SK-N-SH treated with all-trans-retinoic acid at 6 μM for 48 hours (cell line): ENCODE data around the gene APBA2.

Experiments used
- ATAC-seq: fragments of 200-7000 bp; cut with Tn5 transposase; 3 replicates; pipeline ENCODE4 v1.9.1; 2020; ENCODE audit warnings: mild to moderate bottlenecking, moderate library complexity
- ARNTL ChIP-seq: fragments of 450-650 bp; formaldehyde crosslinking; IDR thresholded peaks from 2 replicates; pipeline ENCODE4 v1.5.0; 2020; ENCODE audit warnings: low read depth, mild to moderate bottlenecking, moderate library complexity, borderline replicate concordance
- BACH2 ChIP-seq: fragments of 250-450 bp; sonication (Bioruptor Pico); IDR thresholded peaks from 2 replicates; pipeline ENCODE4 v1.9.0; 2021; ENCODE audit warnings: mild to moderate bottlenecking, borderline replicate concordance
- ESRRG ChIP-seq: fragments of 250-450 bp; sonication (Bioruptor Pico); IDR thresholded peaks from 2 replicates; pipeline ENCODE4 v1.6.1; 2021; ENCODE audit warnings: mild to moderate bottlenecking
- GLIS3 ChIP-seq: fragments of 250-450 bp; sonication (Bioruptor Pico); IDR thresholded peaks from 2 replicates; pipeline ENCODE4 v1.5.0; 2020; ENCODE audit warnings: mild to moderate bottlenecking, moderate library complexity
- ISL1 ChIP-seq: fragments of 250-450 bp; sonication (Bioruptor Pico); IDR thresholded peaks from 2 replicates; pipeline ENCODE4 v2.1.2; 2022; ENCODE audit warnings: mild to moderate bottlenecking, moderate library complexity
- OSR1 ChIP-seq: fragments of 250-450 bp; sonication (Bioruptor Pico); IDR thresholded peaks from 2 replicates; pipeline ENCODE4 v1.8.0; 2022; ENCODE audit warnings: moderate library complexity, mild to moderate bottlenecking, inconsistent platforms
- PATZ1 ChIP-seq: fragments of 250-450 bp; sonication (Bioruptor Pico); IDR thresholded peaks from 2 replicates; pipeline ENCODE4 v1.8.0; 2020; ENCODE audit warnings: mild to moderate bottlenecking, moderate library complexity, borderline replicate concordance
- PPARA ChIP-seq: fragments of 250-450 bp; sonication (Bioruptor Pico); IDR thresholded peaks from 2 replicates; pipeline ENCODE4 v1.5.0; 2020; ENCODE audit warnings: mild to moderate bottlenecking, borderline replicate concordance
- RARB ChIP-seq: fragments of 250-450 bp; sonication (Bioruptor Pico); IDR thresholded peaks from 2 replicates; pipeline ENCODE4 v1.8.0; 2021; ENCODE audit warnings: mild to moderate bottlenecking, moderate library complexity
- SNAI2 ChIP-seq: fragments of 250-450 bp; sonication (Bioruptor Pico); IDR thresholded peaks from 2 replicates; pipeline ENCODE4 v1.5.0; 2020; ENCODE audit warnings: mild to moderate bottlenecking, moderate library complexity
- TCF4 ChIP-seq: fragments of 250-450 bp; sonication (Bioruptor Pico); IDR thresholded peaks from 2 replicates; pipeline ENCODE4 v1.8.0; 2021; ENCODE audit warnings: mild to moderate bottlenecking, moderate library complexity, borderline replicate concordance
- TOX ChIP-seq: fragments of 250-450 bp; sonication (Bioruptor Pico); IDR thresholded peaks from 2 replicates; pipeline ENCODE4 v1.8.0; 2021; ENCODE audit warnings: mild to moderate bottlenecking, moderate library complexity, borderline replicate concordance
- ZC3H10 ChIP-seq: fragments of 250-450 bp; sonication (Bioruptor Pico); IDR thresholded peaks from 2 replicates; pipeline ENCODE4 v1.5.1; 2021; ENCODE audit warnings: mild to moderate bottlenecking, moderate library complexity
- ZFP3 ChIP-seq: fragments of 250-450 bp; sonication (Bioruptor Pico); IDR thresholded peaks from 2 replicates; pipeline ENCODE4 v1.5.0; 2020; ENCODE audit warnings: mild to moderate bottlenecking, moderate library complexity
- ZFP30 ChIP-seq: fragments of 450-650 bp; formaldehyde crosslinking; IDR thresholded peaks from 2 replicates; pipeline ENCODE4 v1.5.0; 2022; ENCODE audit warnings: mild to moderate bottlenecking, moderate library complexity
- ZNF70 ChIP-seq: fragments of 450-650 bp; formaldehyde crosslinking; IDR thresholded peaks from 2 replicates; pipeline ENCODE4 v1.5.0; 2020; ENCODE audit warnings: mild to moderate bottlenecking, moderate library complexity
- ZNF8 ChIP-seq: fragments of 450-650 bp; formaldehyde crosslinking; IDR thresholded peaks from 2 replicates; pipeline ENCODE4 v1.5.0; 2020; ENCODE audit warnings: mild to moderate bottlenecking, moderate library complexity
- TF ChIP-seq, protein P1 (sequence below): fragments of 250-450 bp; sonication (Bioruptor Pico); IDR thresholded peaks from 2 replicates; pipeline ENCODE4 v1.5.1; 2021; ENCODE audit warnings: mild to moderate bottlenecking, moderate library complexity
- TF ChIP-seq, protein P2 (sequence below): fragments of 250-450 bp; sonication (Bioruptor Pico); IDR thresholded peaks from 2 replicates; pipeline ENCODE4 v1.5.0; 2020; ENCODE audit warnings: mild to moderate bottlenecking, moderate library complexity
- TF ChIP-seq, protein P3 (sequence below): fragments of 250-450 bp; sonication (Bioruptor Pico); IDR thresholded peaks from 2 replicates; pipeline ENCODE4 v1.5.1; 2020; ENCODE audit warnings: low read depth, mild to moderate bottlenecking, moderate library complexity

The APBA2 gene

GRCh38 chr15:28881600-28881999, 4.2 kb upstream of the APBA2 start:
- TF ChIP-seq ESRRG (no peak), RARB (CRISPR knock-in tag) (no peak), ZNF70 (CRISPR knock-in tag) (no peak), ARNTL (no peak), ZNF8 (CRISPR knock-in tag) (no peak), PATZ1 (no peak), GLIS3 (CRISPR knock-in tag) (no peak), TOX (CRISPR knock-in tag) (no peak), TCF4 (CRISPR knock-in tag) (no peak), PPARA (CRISPR knock-in tag) (no peak), BACH2 (CRISPR knock-in tag) (no peak), ZFP30 (CRISPR knock-in tag) (no peak), ZFP3 (CRISPR knock-in tag) (no peak), ZC3H10 (CRISPR knock-in tag) (no peak)
- TF ChIP-seq, protein P1, sequence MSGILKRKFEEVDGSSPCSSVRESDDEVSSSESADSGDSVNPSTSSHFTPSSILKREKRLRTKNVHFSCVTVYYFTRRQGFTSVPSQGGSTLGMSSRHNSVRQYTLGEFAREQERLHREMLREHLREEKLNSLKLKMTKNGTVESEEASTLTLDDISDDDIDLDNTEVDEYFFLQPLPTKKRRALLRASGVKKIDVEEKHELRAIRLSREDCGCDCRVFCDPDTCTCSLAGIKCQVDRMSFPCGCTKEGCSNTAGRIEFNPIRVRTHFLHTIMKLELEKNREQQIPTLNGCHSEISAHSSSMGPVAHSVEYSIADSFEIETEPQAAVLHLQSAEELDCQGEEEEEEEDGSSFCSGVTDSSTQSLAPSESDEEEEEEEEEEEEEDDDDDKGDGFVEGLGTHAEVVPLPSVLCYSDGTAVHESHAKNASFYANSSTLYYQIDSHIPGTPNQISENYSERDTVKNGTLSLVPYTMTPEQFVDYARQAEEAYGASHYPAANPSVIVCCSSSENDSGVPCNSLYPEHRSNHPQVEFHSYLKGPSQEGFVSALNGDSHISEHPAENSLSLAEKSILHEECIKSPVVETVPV (CRISPR knock-in tag) = no peak
- TF ChIP-seq, protein P2, sequence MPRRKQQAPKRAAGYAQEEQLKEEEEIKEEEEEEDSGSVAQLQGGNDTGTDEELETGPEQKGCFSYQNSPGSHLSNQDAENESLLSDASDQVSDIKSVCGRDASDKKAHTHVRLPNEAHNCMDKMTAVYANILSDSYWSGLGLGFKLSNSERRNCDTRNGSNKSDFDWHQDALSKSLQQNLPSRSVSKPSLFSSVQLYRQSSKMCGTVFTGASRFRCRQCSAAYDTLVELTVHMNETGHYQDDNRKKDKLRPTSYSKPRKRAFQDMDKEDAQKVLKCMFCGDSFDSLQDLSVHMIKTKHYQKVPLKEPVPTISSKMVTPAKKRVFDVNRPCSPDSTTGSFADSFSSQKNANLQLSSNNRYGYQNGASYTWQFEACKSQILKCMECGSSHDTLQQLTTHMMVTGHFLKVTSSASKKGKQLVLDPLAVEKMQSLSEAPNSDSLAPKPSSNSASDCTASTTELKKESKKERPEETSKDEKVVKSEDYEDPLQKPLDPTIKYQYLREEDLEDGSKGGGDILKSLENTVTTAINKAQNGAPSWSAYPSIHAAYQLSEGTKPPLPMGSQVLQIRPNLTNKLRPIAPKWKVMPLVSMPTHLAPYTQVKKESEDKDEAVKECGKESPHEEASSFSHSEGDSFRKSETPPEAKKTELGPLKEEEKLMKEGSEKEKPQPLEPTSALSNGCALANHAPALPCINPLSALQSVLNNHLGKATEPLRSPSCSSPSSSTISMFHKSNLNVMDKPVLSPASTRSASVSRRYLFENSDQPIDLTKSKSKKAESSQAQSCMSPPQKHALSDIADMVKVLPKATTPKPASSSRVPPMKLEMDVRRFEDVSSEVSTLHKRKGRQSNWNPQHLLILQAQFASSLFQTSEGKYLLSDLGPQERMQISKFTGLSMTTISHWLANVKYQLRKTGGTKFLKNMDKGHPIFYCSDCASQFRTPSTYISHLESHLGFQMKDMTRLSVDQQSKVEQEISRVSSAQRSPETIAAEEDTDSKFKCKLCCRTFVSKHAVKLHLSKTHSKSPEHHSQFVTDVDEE (CRISPR knock-in tag) = no peak
- TF ChIP-seq, protein P3, sequence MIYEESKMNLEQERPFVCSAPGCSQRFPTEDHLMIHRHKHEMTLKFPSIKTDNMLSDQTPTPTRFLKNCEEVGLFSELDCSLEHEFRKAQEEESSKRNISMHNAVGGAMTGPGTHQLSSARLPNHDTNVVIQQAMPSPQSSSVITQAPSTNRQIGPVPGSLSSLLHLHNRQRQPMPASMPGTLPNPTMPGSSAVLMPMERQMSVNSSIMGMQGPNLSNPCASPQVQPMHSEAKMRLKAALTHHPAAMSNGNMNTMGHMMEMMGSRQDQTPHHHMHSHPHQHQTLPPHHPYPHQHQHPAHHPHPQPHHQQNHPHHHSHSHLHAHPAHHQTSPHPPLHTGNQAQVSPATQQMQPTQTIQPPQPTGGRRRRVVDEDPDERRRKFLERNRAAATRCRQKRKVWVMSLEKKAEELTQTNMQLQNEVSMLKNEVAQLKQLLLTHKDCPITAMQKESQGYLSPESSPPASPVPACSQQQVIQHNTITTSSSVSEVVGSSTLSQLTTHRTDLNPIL (CRISPR knock-in tag) = no peak
- TF ChIP-seq, all 23 proteins: peak for 0
- no peak for ATAC-seq

GRCh38 chr15:28884151-28884940, 1.4 kb upstream of the APBA2 start:
- TF ChIP-seq ZNF70 (CRISPR knock-in tag) (no peak), PATZ1 (no peak), ISL1 (CRISPR knock-in tag) (no peak), TCF4 (CRISPR knock-in tag) (no peak), PPARA (CRISPR knock-in tag) (no peak), GLIS3 (CRISPR knock-in tag) (no peak), SNAI2 (no peak), ZNF8 (CRISPR knock-in tag) (no peak), OSR1 (CRISPR knock-in tag) (no peak), ZFP30 (CRISPR knock-in tag) (no peak), BACH2 (CRISPR knock-in tag) (no peak), ZC3H10 (CRISPR knock-in tag) (no peak), ZFP3 (CRISPR knock-in tag) (no peak), RARB (CRISPR knock-in tag) (no peak)
- TF ChIP-seq, protein P1 (CRISPR knock-in tag) = no peak
- ATAC-seq = no peak
